Fibroblast of lung (primary cell): ENCODE results near the gene ATP2B3. TPM values are rescaled to one million over a fixed set of nuclear protein-coding genes. Genes with fewer than 3 reads are reported as not detected.

ENCODE experiments used
- DNase-seq, 2 donors: peaks; one replicate each; pipeline versions ENCODE4 v3.0.0 to v3.0.0-alpha.2; 2010; ENCODE audit warnings: low read depth in 2 of 2
- H2AFZ ChIP-seq: 2 replicates; pipeline ENCODE4 v1.5.1; 2012; ENCODE audit warnings: low read length, control low read depth, inconsistent platforms
- H3K27ac ChIP-seq: 2 replicates; pipeline ENCODE4 v1.5.1; 2011; ENCODE audit warnings: low read length, control low read depth; ENCODE audit not compliant: insufficient read depth
- H3K27me3 ChIP-seq: 2 replicates; pipeline ENCODE4 v1.5.1; 2011; ENCODE audit warnings: mild to moderate bottlenecking, low read length; ENCODE audit not compliant: control insufficient read depth, insufficient read depth
- H3K36me3 ChIP-seq: 2 replicates; pipeline ENCODE4 v1.5.1; 2011; ENCODE audit warnings: low read length; ENCODE audit not compliant: control insufficient read depth, insufficient read depth
- H3K4me1 ChIP-seq: 2 replicates; pipeline ENCODE4 v1.5.1; 2011; ENCODE audit warnings: low read length; ENCODE audit not compliant: control insufficient read depth, insufficient read depth; ENCODE audit errors: extremely low read depth
- H3K4me2 ChIP-seq: 2 replicates; pipeline ENCODE4 v1.5.1; 2011; ENCODE audit warnings: low read length, control low read depth; ENCODE audit not compliant: insufficient read depth; ENCODE audit errors: extremely low read depth
- H3K4me3 ChIP-seq, 4 experiments: fragments of 200-600 bp in 1 of 4; sonication (generic) in 1 of 4; replicated peaks in 1 of 4; 2 replicates each; pipeline ENCODE4 v1.5.1; 2011 to 2016; ENCODE audit warnings: low read length in 4 of 4, low read depth in 3 of 4, mild to moderate bottlenecking in 3 of 4, control low read depth in 2 of 4, inconsistent platforms in 1 of 4, mixed read lengths in 1 of 4; ENCODE audit not compliant: insufficient read depth in 1 of 4; ENCODE audit errors: control extremely low read depth in 1 of 4
- H3K79me2 ChIP-seq: 2 replicates; pipeline ENCODE4 v1.5.1; 2012; ENCODE audit warnings: mild to moderate bottlenecking, low read length, inconsistent platforms; ENCODE audit not compliant: control insufficient read depth, insufficient read depth
- H3K9ac ChIP-seq: 2 replicates; pipeline ENCODE4 v1.5.1; 2011; ENCODE audit warnings: mild to moderate bottlenecking, low read length, control low read depth; ENCODE audit not compliant: insufficient read depth
- H3K9me3 ChIP-seq: 2 replicates; pipeline ENCODE4 v1.5.1; 2012; ENCODE audit warnings: low read depth, low read length; ENCODE audit not compliant: control insufficient read depth, insufficient read depth
- H4K20me1 ChIP-seq: 2 replicates; pipeline ENCODE4 v1.5.1; 2011; ENCODE audit warnings: low read length; ENCODE audit not compliant: control insufficient read depth, insufficient read depth; ENCODE audit errors: extremely low read depth
- CTCF ChIP-seq, 2 donors: IDR thresholded peaks in 1 of 2; conservative IDR thresholded peaks in 1 of 2; 1 replicate in 1 of 2; 2 replicates in 1 of 2; pipeline ENCODE4 v1.5.1; 2011 to 2012; ENCODE audit warnings: low read length in 2 of 2, control low read depth in 1 of 2, inconsistent platforms in 1 of 2, low read depth in 1 of 2, mild to moderate bottlenecking in 1 of 2
- EZH2 ChIP-seq: IDR thresholded peaks from 2 replicates; pipeline ENCODE4 v1.5.1; 2012; ENCODE audit warnings: low read length, control low read depth, mild to moderate bottlenecking; ENCODE audit errors: missing control alignments
- polyA plus RNA-seq, 2 donors: library from polyadenylated mRNA; depleted of rRNA in 1 of 2; stranded (reverse) in 1 of 2; unstranded in 1 of 2; fragments of >200 nt; gene quantifications; 2 replicates each; pipeline ENCODE4 v1.2.1, GENCODE V29; 2011 to 2012; ENCODE audit warnings: missing spikeins in 1 of 2
- total RNA-seq: library from RNA; depleted of rRNA; stranded (reverse); fragments of >200 nt; gene quantifications from 2 replicates; pipeline ENCODE4 v1.2.1, GENCODE V29; 2014

The ATP2B3 gene
- total and polyA plus RNA-seq, 2 donors (not counting 1 experiment from before 2014, with no cell fraction given), result not detected

- Histone ChIP-seq H2AFZ (no peak overlapping the region), H3K9ac (no peak overlapping the region), H3K9me3 (no peaks in the 10 kb centered on the region), H3K4me2 (no peak overlapping the region), H3K27ac (no peak overlapping the region), H3K27me3 (no peaks in the 10 kb centered on the region), H3K79me2 (no peaks in the 10 kb centered on the region), H4K20me1 (no peaks in the 10 kb centered on the region), H3K36me3 (no peaks in the 10 kb centered on the region), H3K4me1 (no peaks in the 10 kb centered on the region), H3K4me3 (no peak overlapping the region)
- TF ChIP-seq EZH2, result no peak
- TF ChIP-seq CTCF (conservative IDR thresholded peaks at IDR 0.05 in 1 of 2, IDR thresholded peaks at IDR 0.05 in 1 of 2; ENCODE audit: low read depth in 1 of 2, low read length in 2 of 2), result no peak
- DNase-seq, result no peak
Measured at GRCh38 chrX:153578200-153578835, 60.9 kb downstream of the ATP2B3 start.

GRCh38 chrX:153578889-153579288 lies 61.4 kb downstream of the ATP2B3 start:
- Histone ChIP-seq H3K4me3 (no peak overlapping the region), H2AFZ (no peak overlapping the region), H3K4me1 (no peaks in the 10 kb centered on the region), H3K79me2 (no peaks in the 10 kb centered on the region), H3K27me3 (no peaks in the 10 kb centered on the region), H3K9me3 (no peaks in the 10 kb centered on the region), H3K9ac (no peak overlapping the region), H4K20me1 (no peaks in the 10 kb centered on the region), H3K4me2 (no peak overlapping the region), H3K27ac (no peak overlapping the region), H3K36me3 (no peaks in the 10 kb centered on the region)
- TF ChIP-seq EZH2 (no peak), CTCF (conservative IDR thresholded peaks at IDR 0.05 in 1 of 2, IDR thresholded peaks at IDR 0.05 in 1 of 2; ENCODE audit: low read depth in 1 of 2, low read length in 2 of 2) (no peak)
- DNase-seq, result no peak

- no peak overlapping the region for H3K4me2 ChIP-seq
- TF ChIP-seq CTCF (conservative IDR thresholded peaks at IDR 0.05 in 1 of 2, IDR thresholded peaks at IDR 0.05 in 1 of 2; ENCODE audit: low read depth in 1 of 2, low read length in 2 of 2), result no peak
- TF ChIP-seq EZH2, result no peak
- no peaks in the 10 kb centered on the region for H4K20me1 ChIP-seq
- H3K27me3 ChIP-seq, result no peaks in the 10 kb centered on the region
- no peaks in the 10 kb centered on the region for H3K79me2 ChIP-seq
- no peak overlapping the region for H3K27ac ChIP-seq
- no peak overlapping the region for H3K4me3 ChIP-seq
- DNase-seq, result no peak
- no peak overlapping the region for H2AFZ ChIP-seq
- H3K36me3 ChIP-seq, result no peaks in the 10 kb centered on the region
- H3K9me3 ChIP-seq, result no peaks in the 10 kb centered on the region
- no peaks in the 10 kb centered on the region for H3K4me1 ChIP-seq
- no peak overlapping the region for H3K9ac ChIP-seq
Measured at GRCh38 chrX:153580700-153581386, 63.4 kb downstream of the ATP2B3 start.
